ENCODE data around the gene CCDC80. TPM values are rescaled to one million over a fixed set of nuclear protein-coding genes. Genes with fewer than 3 reads are reported as not detected.

Gene CCDC80
- total RNA-seq, 1 donor from 2014 or later = 148 TPM

GRCh38 chr3:112654979-112655378 lies 14.0 kb upstream of the CCDC80 start:
- H3K27ac ChIP-seq = peak overlapping the region; percentile 28
- intact Hi-C loops (cut with DNase I) = no loop called here
- ATAC-seq = peak in 1 of 2 donors; percentile 26

GRCh38 chr3:112654492-112654891 lies 13.5 kb upstream of the CCDC80 start:
- DNase-seq (no peak), ATAC-seq (no peak)
- Histone ChIP-seq H3K4me3 (no peak overlapping the region), H3K27me3 (ENCODE audit: low read depth) (no peaks in the 10 kb centered on the region), H3K36me3 (no peaks in the 10 kb centered on the region), H3K4me1 (peaks cover 6% of the 10 kb centered on the region), H3K27ac (peak overlapping the region; percentile 28), H3K9me3 (no peaks in the 10 kb centered on the region)
- intact Hi-C loops (cut with DNase I) = no loop called here
- no peak for TF ChIP-seq CTCF (IDR thresholded peaks at IDR 0.05)

More at GRCh38 chr3:112654979-112655378, 14.0 kb upstream of the CCDC80 start:
- no peaks in the 10 kb centered on the region for H3K9me3 ChIP-seq
- H3K36me3 ChIP-seq = no peaks in the 10 kb centered on the region
- peaks cover 6% of the 10 kb centered on the region for H3K4me1 ChIP-seq
- no peak overlapping the region for H3K4me3 ChIP-seq
- no peaks in the 10 kb centered on the region for H3K27me3 ChIP-seq (ENCODE audit: low read depth)
- DNase-seq = no peak
- peak; percentile 10 for TF ChIP-seq CTCF (IDR thresholded peaks at IDR 0.05)

- no peaks in the 10 kb centered on the region for H3K9me3 ChIP-seq
- no peaks in the 10 kb centered on the region for H3K36me3 ChIP-seq
- ATAC-seq (peak; percentile 79 to 83), DNase-seq (peak; percentile 46)
- H3K27ac ChIP-seq = no peak overlapping the region
- TF ChIP-seq CTCF (IDR thresholded peaks at IDR 0.05) = no peak
- H3K4me1 ChIP-seq = peaks cover 6% of the 10 kb centered on the region
- no peaks in the 10 kb centered on the region for H3K27me3 ChIP-seq (ENCODE audit: low read depth)
- intact Hi-C loops (cut with DNase I) = no loop called here
- no peak overlapping the region for H3K4me3 ChIP-seq
Observed at GRCh38 chr3:112653881-112654300, 12.9 kb upstream of the CCDC80 start.

- ATAC-seq (peak; percentile 79 to 82), DNase-seq (no peak)
- intact Hi-C loops (cut with DNase I) = no loop called here
- no peaks in the 10 kb centered on the region for H3K36me3 ChIP-seq
- no peak overlapping the region for H3K4me3 ChIP-seq
- no peak for TF ChIP-seq CTCF (IDR thresholded peaks at IDR 0.05)
- H3K27ac ChIP-seq = no peak overlapping the region
- peaks cover 6% of the 10 kb centered on the region for H3K4me1 ChIP-seq
- no peaks in the 10 kb centered on the region for H3K9me3 ChIP-seq
- no peaks in the 10 kb centered on the region for H3K27me3 ChIP-seq (ENCODE audit: low read depth)
Observed at GRCh38 chr3:112653209-112653871, 12.4 kb upstream of the CCDC80 start.

GRCh38 chr3:112651516-112651915 lies 10.6 kb upstream of the CCDC80 start:
- DNase-seq (no peak), ATAC-seq (no peak)
- Histone ChIP-seq H3K9me3 (no peaks in the 10 kb centered on the region), H3K4me1 (peaks cover 16% of the 10 kb centered on the region), H3K27ac (no peak overlapping the region), H3K36me3 (no peaks in the 10 kb centered on the region), H3K27me3 (ENCODE audit: low read depth) (no peaks in the 10 kb centered on the region), H3K4me3 (no peak overlapping the region)
- TF ChIP-seq CTCF (IDR thresholded peaks at IDR 0.05) = no peak
- intact Hi-C loops (cut with DNase I) = no loop called here
